Left kidney (tissue), 2 donors: ENCODE data around the gene PEDS1. TPM values are rescaled to one million over a fixed set of nuclear protein-coding genes. Genes with fewer than 3 reads are reported as not detected.
"Not testable (repeated sequence)": the region's sequence is repeated elsewhere in the genome, so short reads cannot be mapped to it uniquely, and the experiment has no call there.

Experiments
- DNase-seq: peaks from one replicate; pipeline ENCODE4 v3.0.0-alpha.2; 2013
- polyA plus RNA-seq: library from polyadenylated mRNA; unstranded; fragments of 120-200 nt; gene quantifications from one replicate; pipeline ENCODE4 v1.2.1, GENCODE V29; 2013; ENCODE audit not compliant: insufficient read length

Gene PEDS1
- polyA plus RNA-seq, 1 donor: 20.7 TPM

DNA sequence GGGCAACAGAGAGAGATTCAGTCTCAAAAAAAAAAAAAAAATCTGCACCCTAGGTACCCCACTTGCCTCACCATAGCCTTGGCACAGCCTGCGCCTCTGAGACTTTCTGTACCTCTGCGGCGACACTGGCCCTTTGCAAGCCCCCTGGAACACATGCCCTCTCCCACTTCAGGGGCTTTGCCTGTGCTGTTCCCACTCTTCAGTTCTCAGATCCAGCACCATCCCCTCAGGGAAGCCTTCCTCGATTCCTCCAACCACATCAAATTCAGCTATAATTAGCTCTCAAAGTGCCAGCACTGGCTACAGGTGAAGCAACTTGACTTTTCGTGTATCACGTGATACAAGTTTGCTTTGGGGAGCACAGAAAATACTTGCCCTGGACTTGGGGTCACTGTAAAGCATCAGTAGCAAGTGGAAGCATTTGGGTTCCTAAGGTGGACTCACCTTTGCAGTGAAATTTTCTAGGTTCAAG is 38.4 kb downstream of the PEDS1 start:
- no peak for DNase-seq

DNA sequence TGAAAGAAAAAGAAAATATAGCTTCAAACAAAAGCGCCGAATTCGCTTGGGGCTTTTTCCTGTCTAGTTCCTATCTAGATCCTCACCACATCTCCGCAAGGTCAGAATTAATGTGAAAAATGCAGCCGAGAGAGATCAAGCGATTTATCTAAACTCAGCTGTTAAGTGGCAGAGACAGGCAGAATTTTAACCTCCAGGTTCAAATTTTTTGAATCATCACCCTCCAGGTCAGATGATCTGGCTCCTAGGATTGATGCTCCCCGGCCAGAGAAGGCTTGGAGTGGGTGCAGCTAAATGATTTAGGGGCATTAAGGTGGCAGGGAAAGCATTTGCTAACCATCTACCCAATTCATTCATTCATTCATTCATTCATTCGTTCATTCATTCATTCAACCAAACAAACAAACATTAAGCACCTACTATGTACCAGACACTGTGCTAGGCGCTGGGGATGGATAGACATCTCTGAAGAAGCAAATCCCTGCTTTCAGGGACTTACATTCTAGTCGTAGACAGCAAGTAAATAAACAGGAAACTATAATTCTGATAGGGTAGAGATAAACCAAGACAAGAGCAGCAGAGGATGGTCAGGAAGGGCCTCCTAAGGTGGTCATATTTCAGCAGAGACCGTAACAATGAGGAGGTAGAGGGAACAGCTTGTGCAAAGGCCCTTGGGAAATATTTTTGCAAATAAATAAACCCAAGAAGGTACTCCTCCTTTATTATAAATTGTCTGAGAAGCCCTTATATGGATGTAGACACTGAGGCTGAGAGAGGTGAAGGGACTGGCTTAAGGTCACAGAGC is 39.9 kb downstream of the PEDS1 start:
- no peak for DNase-seq

- peak; percentile 88 for DNase-seq
These were observed 40.8 kb downstream of the PEDS1 start, which contains the start of gene UBE2V1 for GRCh38 chr20:50112512-50113419. Gene UBE2V1 (minus strand): TSS chr20:50113150. CDS start chr20:50113128, 22 bp downstream.

GRCh38 chr20:50111829-50112495 is 41.6 kb downstream of the PEDS1 start:
- DNase-seq: no peak

- no peak for DNase-seq
These were observed 42.2 kb downstream of the PEDS1 start for GRCh38 chr20:50111120-50111828.

DNA sequence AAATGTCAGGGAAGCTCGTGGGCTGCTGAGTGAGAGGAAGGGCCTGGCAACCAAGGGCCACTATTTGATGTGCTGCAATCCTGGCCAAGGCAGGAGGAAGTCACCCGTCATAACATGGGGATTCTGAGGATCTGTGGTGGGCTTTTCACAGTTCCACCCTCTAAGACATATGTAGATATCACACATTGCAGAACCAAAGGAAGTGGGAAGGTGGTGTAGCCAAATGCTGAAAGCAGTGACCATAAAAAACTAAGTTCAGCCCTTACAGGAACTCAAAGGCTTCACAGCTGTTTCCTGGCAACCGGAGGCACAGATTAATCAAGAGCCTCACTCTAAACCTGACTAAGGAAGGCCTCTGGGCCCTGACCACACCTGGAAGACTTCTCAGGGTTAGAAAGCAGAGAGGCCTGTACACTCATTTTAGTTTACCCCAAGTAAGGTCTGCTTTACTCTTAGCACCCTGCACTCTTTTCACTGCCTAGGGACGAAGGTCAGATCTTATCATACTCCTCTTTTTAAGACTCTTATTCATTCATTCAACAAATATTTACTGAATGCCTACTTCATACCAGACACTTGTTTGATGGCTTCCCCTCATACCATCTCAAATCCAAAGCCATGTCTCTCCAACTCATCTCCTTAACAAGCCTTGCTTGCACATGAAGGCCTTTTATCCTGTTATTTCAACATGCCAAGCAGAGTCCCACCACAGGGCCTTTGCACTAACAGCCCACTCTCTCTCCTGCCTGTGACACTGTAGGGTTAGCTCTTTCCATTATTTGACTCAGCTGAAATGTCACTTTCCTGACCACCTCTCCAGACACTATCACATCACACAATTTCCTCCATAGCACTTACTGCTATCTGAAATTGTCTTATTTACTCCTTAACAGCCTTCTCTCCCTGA is 43.1 kb downstream of the PEDS1 start:
- no peak for DNase-seq

DNA sequence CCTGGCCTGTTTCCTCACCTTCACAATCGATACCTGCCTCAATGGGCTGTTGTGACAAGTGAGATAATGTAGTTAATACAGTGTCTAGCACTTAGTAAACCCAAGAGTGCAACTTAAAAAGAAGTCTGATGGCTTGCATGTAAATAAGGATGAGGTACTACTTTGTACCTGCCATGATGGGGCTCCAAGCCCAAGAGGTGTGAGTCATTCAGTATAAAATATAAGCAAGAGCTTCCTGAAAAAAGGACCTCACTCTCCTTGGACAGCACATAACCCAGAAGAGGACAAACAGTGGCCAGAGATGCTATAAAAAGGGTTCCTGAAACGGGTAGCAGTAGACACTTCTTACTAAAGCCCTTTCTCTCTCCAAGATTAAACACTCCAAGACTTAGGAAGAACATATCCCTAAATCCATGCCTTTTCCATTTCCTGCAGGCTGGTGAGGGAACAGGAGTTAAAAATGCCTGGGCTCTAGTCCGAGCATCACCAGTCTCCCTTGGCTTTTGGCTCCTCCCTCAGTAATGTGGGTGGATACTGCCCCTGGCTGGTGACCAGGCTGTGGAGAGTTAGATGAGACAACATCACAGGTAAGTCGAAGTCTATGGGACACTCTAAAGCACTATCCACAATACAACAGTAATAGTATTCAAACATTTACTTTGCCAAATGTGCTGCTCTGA is 44.8 kb downstream of the PEDS1 start:
- no peak for DNase-seq

GRCh38 chr20:50107796-50108331 is 45.7 kb downstream of the PEDS1 start:
- DNase-seq: no peak

- DNase-seq: no peak
These were observed 46.4 kb downstream of the PEDS1 start for GRCh38 chr20:50107086-50107660.

DNA sequence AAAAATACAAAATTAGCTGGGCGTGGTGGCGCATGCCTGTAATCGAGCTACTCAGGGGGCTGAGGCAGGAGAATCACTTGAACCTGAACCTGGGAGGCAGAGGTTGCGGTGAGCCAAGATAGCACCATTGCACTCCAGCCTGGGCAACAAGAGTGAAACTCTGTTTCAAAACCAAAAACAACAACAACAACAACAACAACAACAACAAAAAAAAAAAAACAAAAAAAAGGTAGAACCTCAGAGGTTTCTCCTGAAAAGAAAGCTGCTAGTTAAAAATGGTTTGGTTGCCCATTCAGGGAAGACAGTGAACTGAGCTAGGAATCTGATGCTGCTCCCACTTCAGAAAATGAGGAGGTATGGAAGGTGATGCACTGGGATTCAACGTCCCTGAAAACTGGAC is 46.9 kb downstream of the PEDS1 start:
- not testable (repeated sequence) for DNase-seq

Other genes starting within 250 kb of the PEDS1 start
- gene SPATA2, start 238.2 kb downstream of the PEDS1 start, polyA plus RNA-seq: 9.5 TPM
- gene RNF114, start 217.3 kb downstream of the PEDS1 start, polyA plus RNA-seq: 79.3 TPM
- gene SNAI1, start 170.7 kb downstream of the PEDS1 start, polyA plus RNA-seq: 7.2 TPM
- gene UBE2V1, start 40.6 kb downstream of the PEDS1 start, polyA plus RNA-seq: 184 TPM
- gene CEBPB, start 37.1 kb upstream of the PEDS1 start, polyA plus RNA-seq: 2.4 TPM